Sigmoid colon (tissue), 7 donors: ENCODE data around the gene DLL4. TPM values are rescaled to one million over a fixed set of nuclear protein-coding genes. Genes with fewer than 3 reads are reported as not detected.

Source experiments
- DNase-seq: peaks from one replicate; pipeline ENCODE4 v3.0.0-alpha.2; 2019
- H3K27ac ChIP-seq, 4 donors: fragments of 200-600 bp; sonication (generic); one replicate each; pipeline ENCODE4 v1.5.1; 2016 to 2019; ENCODE audit warnings: mild to moderate bottlenecking in 1 of 4
- H3K27me3 ChIP-seq, 3 donors: fragments of 200-600 bp; sonication (generic); one replicate each; pipeline ENCODE4 v1.5.1; 2019; ENCODE audit warnings: mild to moderate bottlenecking in 1 of 3
- H3K36me3 ChIP-seq, 4 donors: fragments of 200-600 bp; sonication (generic); one replicate each; pipeline ENCODE4 v1.5.1; 2016 to 2019
- H3K4me1 ChIP-seq, 4 donors: fragments of 200-600 bp; sonication (generic); one replicate each; pipeline ENCODE4 v1.5.1; 2017 to 2019
- H3K4me3 ChIP-seq, 4 donors: fragments of 200-600 bp; sonication (generic); one replicate each; pipeline ENCODE4 v1.5.1; 2017 to 2019; ENCODE audit warnings: mild to moderate bottlenecking in 2 of 4, moderate library complexity in 1 of 4
- H3K9me3 ChIP-seq, 4 donors: fragments of 200-600 bp in 3 of 4; sonication (generic) in 3 of 4; one replicate each; pipeline versions ENCODE4 v1.5.1 to v1.6.1; 2013 to 2019
- EP300 ChIP-seq, 4 donors: sonication (generic); formaldehyde crosslinking; IDR thresholded peaks; one replicate each; pipeline ENCODE4 v1.6.1; 2017; ENCODE audit warnings: antibody characterized with exemption in 4 of 4
- POLR2A ChIP-seq, 2 donors: fragments of 450-650 bp; IDR thresholded peaks; one replicate each; pipeline ENCODE4 v1.6.1; 2016; ENCODE audit warnings: antibody characterized with exemption in 2 of 2, mild to moderate bottlenecking in 2 of 2, moderate library complexity in 2 of 2
- POLR2AphosphoS5 ChIP-seq, 4 donors: sonication (generic); formaldehyde crosslinking; IDR thresholded peaks; one replicate each; pipeline ENCODE4 v1.6.1; 2017; ENCODE audit warnings: antibody characterized with exemption in 4 of 4
- WGBS, 2 donors: extraction: QIAGEN DNeasy Blood & Tissue Kit; methylation state at CpG; one replicate each; pipeline ENCODE4 v1.1.7; 2013; 5-methylcytosine and 5-hydroxymethylcytosine counted together
- intact Hi-C: fragments of 100-400 bp; cut with DNase I; formaldehyde crosslinking; loops from one replicate; pipeline ENCODE4 v1.15.1; 2023
- polyA plus RNA-seq, 3 donors: library from polyadenylated mRNA; stranded (reverse); fragments of 200-250 nt; gene quantifications; one replicate each; pipeline ENCODE4 v1.2.3, GENCODE V29; 2013
- total RNA-seq, 4 donors: library from RNA; depleted of rRNA; stranded (reverse); fragments of >200 nt; gene quantifications; one replicate each; pipeline ENCODE4 v1.1.0, GENCODE V29; 2016
- TF ChIP-seq, protein P1 (sequence below), 4 experiments: fragments of 450-650 bp in 3 of 4; fragments of 200-600 bp in 1 of 4; IDR thresholded peaks; one replicate each; pipeline ENCODE4 v1.5.1; 2016 to 2019; ENCODE audit warnings: antibody characterized with exemption in 4 of 4, mild to moderate bottlenecking in 3 of 4, moderate library complexity in 2 of 4
- donor health status: healthy with polysubstance abuse.
- donor health status: Bipolar disorder and iron deficiency.
- donor health status: healthy.

DLL4 gene
- total and polyA plus RNA-seq, 7 donors: 1.6 to 12.2 (median 4.3) TPM

- H3K4me3 ChIP-seq: peak overlapping the region; percentile 22 to 48 (median 43)
- WGBS, 2 donors: 2 to 4% methylated on average over 36 of the region's 36 CpGs
- peaks cover 0 to 29% (median 16%) of the 10 kb centered on the region in 4 donors for H3K36me3 ChIP-seq
- DNase-seq: peak; percentile 94
- intact Hi-C loops: loop anchor here (5.0 kb wide), 3 partner anchors 36 to 211 kb away; partner anchors contain the start of gene INO80
- H3K9me3 ChIP-seq: no peaks in the 10 kb centered on the region
- no peak for TF ChIP-seq POLR2A (IDR thresholded peaks at IDR 0.05)
- peak in 3 of 4 donors; percentile 32 to 59 (median 57) for TF ChIP-seq POLR2AphosphoS5 (IDR thresholded peaks at IDR 0.05)
- no peak for TF ChIP-seq EP300 (IDR thresholded peaks at IDR 0.05)
- TF ChIP-seq, protein P1, sequence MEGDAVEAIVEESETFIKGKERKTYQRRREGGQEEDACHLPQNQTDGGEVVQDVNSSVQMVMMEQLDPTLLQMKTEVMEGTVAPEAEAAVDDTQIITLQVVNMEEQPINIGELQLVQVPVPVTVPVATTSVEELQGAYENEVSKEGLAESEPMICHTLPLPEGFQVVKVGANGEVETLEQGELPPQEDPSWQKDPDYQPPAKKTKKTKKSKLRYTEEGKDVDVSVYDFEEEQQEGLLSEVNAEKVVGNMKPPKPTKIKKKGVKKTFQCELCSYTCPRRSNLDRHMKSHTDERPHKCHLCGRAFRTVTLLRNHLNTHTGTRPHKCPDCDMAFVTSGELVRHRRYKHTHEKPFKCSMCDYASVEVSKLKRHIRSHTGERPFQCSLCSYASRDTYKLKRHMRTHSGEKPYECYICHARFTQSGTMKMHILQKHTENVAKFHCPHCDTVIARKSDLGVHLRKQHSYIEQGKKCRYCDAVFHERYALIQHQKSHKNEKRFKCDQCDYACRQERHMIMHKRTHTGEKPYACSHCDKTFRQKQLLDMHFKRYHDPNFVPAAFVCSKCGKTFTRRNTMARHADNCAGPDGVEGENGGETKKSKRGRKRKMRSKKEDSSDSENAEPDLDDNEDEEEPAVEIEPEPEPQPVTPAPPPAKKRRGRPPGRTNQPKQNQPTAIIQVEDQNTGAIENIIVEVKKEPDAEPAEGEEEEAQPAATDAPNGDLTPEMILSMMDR (IDR thresholded peaks at IDR 0.05): peak; percentile 55 to 75 (median 60)
- no peaks in the 10 kb centered on the region for H3K27me3 ChIP-seq
- peaks cover 0 to 31% (median 30%) of the 10 kb centered on the region in 4 donors for H3K4me1 ChIP-seq
- peak overlapping the region; percentile 75 to 87 (median 80) for H3K27ac ChIP-seq
Observed at GRCh38 chr15:40906091-40906990, 22.8 kb upstream of the DLL4 start.

- H3K36me3 ChIP-seq: peaks cover 0 to 21% (median 15%) of the 10 kb centered on the region in 4 donors
- TF ChIP-seq POLR2A (IDR thresholded peaks at IDR 0.05) (no peak), POLR2AphosphoS5 (IDR thresholded peaks at IDR 0.05) (peak in 1 of 4 donors; percentile 3)
- WGBS, 2 donors: 8 to 11% methylated on average over 22 of the region's 22 CpGs
- peaks cover 0 to 31% (median 29%) of the 10 kb centered on the region in 4 donors for H3K4me1 ChIP-seq
- no peak for DNase-seq
- no peaks in the 10 kb centered on the region for H3K27me3 ChIP-seq
- H3K9me3 ChIP-seq: no peaks in the 10 kb centered on the region
- peak overlapping the region; percentile 75 to 87 (median 80) for H3K27ac ChIP-seq
- intact Hi-C loops: loop anchor here (5.0 kb wide), 3 partner anchors 35 to 210 kb away; partner anchors contain the start of gene INO80
- peak overlapping the region; percentile 22 to 48 (median 43) for H3K4me3 ChIP-seq
Observed at GRCh38 chr15:40906991-40907802, 21.9 kb upstream of the DLL4 start.

GRCh38 chr15:40908095-40908494 lies 21.0 kb upstream of the DLL4 start:
- H3K27ac ChIP-seq: peak overlapping the region in 3 of 4 donors; percentile 75 to 82 (median 78)
- DNase-seq: no peak
- 30 to 73% methylated on average over 7 of the region's 7 CpGs for WGBS, 2 donors
- no peaks in the 10 kb centered on the region for H3K27me3 ChIP-seq
- H3K4me3 ChIP-seq: no peak overlapping the region
- H3K4me1 ChIP-seq: peaks cover 0 to 31% (median 29%) of the 10 kb centered on the region in 4 donors
- no peaks in the 10 kb centered on the region for H3K9me3 ChIP-seq
- TF ChIP-seq, protein P1 (IDR thresholded peaks at IDR 0.05): no peak
- TF ChIP-seq POLR2AphosphoS5 (IDR thresholded peaks at IDR 0.05) (no peak), EP300 (IDR thresholded peaks at IDR 0.05) (no peak), POLR2A (IDR thresholded peaks at IDR 0.05) (no peak)
- H3K36me3 ChIP-seq: peaks cover 0 to 12% (median 8%) of the 10 kb centered on the region in 4 donors
- intact Hi-C loops: loop anchor here (5.0 kb wide), 3 partner anchors 34 to 209 kb away; partner anchors contain the start of gene INO80

- Histone ChIP-seq H3K36me3 (no peaks in the 10 kb centered on the region), H3K4me1 (peaks cover 0 to 23% (median 21%) of the 10 kb centered on the region in 4 donors), H3K27ac (no peak overlapping the region), H3K9me3 (no peaks in the 10 kb centered on the region), H3K4me3 (no peak overlapping the region), H3K27me3 (no peaks in the 10 kb centered on the region)
- TF ChIP-seq POLR2A (IDR thresholded peaks at IDR 0.05) (no peak), EP300 (IDR thresholded peaks at IDR 0.05) (no peak)
- TF ChIP-seq, protein P1 (IDR thresholded peaks at IDR 0.05): no peak
- whole genome bisulfite sequencing, 2 donors: 61 to 74% methylated on average over 17 of the region's 17 CpGs
- intact Hi-C loops: loop anchor here (5.0 kb wide), 3 partner anchors 32 to 207 kb away; partner anchors contain the start of gene INO80
- DNase-seq: no peak
Observed at GRCh38 chr15:40909662-40910630, 19.2 kb upstream of the DLL4 start.
